ENCODE results near the gene ACKR2. TPM values are rescaled to one million over a fixed set of nuclear protein-coding genes. Genes with fewer than 3 reads are reported as not detected.
A peak's percentile ranks its signal among the peaks of the same experiment; 100 is the strongest.
"Not testable (repeated sequence)": the region's sequence is repeated elsewhere in the genome, so short reads cannot be mapped to it uniquely, and the experiment has no call there.

Gene ACKR2
- total RNA-seq, 1 experiment from 2014 or later, result not detected

DNA sequence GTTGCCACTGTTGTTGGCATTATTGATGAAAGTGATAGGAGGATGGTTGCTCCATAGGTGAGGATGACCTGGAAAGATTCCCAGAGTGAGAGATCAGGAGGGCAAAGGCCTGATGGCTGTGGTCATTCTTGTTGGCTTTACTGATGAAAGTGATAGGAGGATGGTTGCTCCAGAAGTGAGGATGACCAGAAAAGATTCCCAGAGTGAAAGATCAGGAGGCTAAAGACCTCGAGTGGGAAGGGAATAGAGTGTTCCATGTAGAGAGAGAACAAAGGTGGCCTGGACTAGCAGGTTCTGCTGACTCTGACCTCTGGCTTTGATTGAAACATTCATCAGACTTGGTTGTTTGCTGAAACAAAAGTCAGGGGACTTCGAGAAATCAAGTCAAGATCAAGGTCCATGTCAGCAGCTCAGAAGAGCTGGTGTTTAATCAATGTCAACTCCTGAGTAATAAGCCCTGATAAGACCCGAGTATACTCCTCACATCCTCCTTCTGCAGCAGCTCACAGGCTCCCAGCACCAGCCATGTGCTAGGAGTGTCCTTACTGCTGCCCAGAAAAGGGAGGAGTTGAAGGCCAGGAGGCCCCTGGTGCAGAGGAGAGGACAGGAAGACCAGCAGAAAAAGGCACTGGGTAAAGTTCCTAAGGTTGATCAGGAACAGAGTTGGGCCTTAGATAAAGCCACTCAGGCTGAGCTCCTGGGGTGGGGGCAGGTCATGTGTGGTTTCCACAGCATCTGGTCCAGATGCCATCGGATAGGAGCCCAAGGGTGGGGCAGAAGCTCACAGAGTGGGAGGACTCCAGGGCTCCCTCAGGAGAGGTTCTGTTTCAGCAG, 46.5 kb downstream of the ACKR2 start:
- DNase-seq (ENCODE audit: low spot score), result no peak

- DNase-seq (ENCODE audit: low spot score), result no peak
These were observed 47.3 kb downstream of the ACKR2 start for GRCh38 chr3:42856544-42856943.

DNA sequence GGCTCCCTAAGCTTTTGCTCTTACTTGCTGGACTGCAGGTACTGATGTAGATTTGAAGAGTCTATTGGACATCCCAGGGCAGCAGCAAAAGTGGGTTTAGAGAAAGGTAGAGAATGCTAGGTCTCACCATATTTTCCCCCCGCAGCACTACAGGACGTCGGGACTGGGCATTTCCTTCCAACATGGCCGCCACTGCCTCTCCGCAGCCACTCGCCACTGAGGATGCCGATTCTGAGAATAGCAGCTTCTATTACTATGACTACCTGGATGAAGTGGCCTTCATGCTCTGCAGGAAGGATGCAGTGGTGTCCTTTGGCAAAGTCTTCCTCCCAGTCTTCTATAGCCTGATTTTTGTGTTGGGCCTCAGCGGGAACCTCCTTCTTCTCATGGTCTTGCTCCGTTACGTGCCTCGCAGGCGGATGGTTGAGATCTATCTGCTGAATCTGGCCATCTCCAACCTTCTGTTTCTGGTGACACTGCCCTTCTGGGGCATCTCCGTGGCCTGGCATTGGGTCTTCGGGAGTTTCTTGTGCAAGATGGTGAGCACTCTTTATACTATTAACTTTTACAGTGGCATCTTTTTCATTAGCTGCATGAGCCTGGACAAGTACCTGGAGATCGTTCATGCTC, 55.2 kb downstream of the ACKR2 start:
- no peak for DNase-seq (ENCODE audit: low spot score)

DNA sequence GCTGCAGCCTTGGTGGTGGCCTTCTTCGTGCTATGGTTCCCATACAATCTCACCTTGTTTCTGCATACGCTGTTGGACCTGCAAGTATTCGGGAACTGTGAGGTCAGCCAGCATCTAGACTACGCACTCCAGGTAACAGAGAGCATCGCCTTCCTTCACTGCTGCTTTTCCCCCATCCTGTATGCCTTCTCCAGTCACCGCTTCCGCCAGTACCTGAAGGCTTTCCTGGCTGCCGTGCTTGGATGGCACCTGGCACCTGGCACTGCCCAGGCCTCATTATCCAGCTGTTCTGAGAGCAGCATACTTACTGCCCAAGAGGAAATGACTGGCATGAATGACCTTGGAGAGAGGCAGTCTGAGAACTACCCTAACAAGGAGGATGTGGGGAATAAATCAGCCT, 56.0 kb downstream of the ACKR2 start:
- no peak for DNase-seq (ENCODE audit: low spot score)

GRCh38 chr3:42867138-42867537, 57.9 kb downstream of the ACKR2 start:
- no peak for DNase-seq (ENCODE audit: low spot score)

DNA sequence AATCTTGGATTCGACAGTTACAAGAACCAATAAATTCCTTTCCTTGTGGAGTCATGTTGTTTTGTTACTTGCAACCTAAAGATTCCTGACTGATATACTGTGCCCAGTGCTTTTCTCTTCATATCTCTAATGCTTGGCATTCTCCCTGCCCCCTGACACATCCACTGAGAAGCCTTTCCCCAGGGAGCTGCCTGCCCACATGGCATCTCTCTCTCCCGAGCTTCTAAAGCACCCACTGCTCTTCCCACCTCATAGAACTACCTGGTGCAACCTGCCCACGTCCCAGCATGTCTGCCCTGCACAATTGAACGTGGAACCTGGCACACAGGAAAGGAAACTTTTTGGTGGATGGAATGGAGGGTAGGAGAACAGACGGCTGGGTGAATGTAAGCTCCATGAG, 59.6 kb downstream of the ACKR2 start:
- DNase-seq (ENCODE audit: low spot score), result no peak

DNA sequence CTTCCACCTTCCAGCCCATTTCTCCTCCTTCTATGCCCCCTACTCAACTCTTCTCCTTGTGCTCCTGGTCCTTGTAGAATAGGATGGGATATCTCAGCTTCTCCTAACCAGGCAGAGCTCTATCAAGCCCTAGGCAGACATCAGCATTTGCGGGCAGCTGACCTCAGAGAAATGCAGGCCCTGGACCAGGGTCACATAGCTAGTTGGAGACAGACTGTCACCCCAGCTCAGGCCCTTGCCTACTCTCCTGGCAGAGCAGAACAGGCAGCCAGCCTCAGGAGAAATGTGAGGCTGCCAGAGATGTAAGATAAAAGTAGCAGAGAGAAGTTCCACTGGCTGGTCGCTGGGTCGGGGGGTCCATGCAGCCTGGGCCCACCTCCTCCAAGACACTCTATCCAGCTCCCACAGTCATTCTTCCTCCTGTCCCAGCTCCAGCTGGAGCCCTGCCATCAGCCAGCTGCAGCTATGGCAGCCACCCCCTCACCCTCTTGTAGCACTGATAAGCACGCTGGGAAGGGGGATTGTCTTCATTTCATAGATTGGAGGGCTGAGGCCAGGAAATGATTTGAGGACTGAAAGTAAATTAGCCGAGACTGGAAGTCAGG, 62.4 kb downstream of the ACKR2 start:
- DNase-seq (ENCODE audit: low spot score), result no peak

GRCh38 chr3:42872718-42873117, 63.5 kb downstream of the ACKR2 start:
- DNase-seq (ENCODE audit: low spot score), result no peak

GRCh38 chr3:42873221-42873982, 64.2 kb downstream of the ACKR2 start:
- DNase-seq (ENCODE audit: low spot score), result no peak

DNA sequence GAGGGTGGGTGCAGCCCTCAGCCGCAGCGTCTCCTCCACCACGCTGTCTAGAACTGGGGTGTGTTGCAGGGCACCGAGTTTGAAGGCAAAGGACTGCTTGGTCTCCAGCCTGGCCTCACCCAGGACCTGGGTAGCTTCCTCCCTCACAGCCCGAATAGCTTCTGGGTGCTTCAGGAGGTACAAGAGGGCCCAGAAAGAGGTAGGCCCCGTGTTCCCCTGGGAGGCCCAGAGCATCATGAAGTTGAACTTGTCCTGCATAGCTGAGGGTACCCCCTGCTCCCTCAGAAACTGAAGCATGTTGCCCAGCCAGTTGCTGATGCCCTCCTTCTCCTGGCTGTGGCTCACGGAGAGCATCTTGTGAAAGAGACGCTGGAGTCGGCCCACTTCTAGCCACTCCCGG, 65.5 kb downstream of the ACKR2 start:
- DNase-seq (ENCODE audit: low spot score), result no peak

GRCh38 chr3:42875325-42876151, 66.3 kb downstream of the ACKR2 start, which contains the start of gene CYP8B1:
Gene CYP8B1 (minus strand): TSS chr3:42875879. CDS start chr3:42875816, 63 bp downstream.
- no peak for DNase-seq (ENCODE audit: low spot score)

DNA sequence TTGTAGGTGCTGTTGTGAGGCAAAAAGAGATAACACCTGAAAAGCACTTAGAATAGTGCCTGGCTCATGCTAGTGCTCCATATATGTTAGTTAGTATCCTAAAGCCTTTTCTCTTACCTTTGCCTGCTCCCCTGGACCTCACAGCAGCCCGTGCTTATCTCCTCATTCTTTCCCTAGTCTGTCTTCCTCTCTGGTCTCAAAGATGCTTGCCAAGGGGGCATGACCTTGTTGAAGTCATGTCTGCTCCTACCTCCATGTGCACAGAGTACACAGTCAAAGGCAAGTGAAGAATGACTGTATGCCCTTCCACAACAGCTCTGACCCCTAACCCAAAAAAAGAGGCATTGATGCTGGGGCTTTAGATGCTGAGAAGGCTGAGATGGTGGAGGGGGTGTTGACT, 67.2 kb downstream of the ACKR2 start:
- DNase-seq (ENCODE audit: low spot score), result no peak

GRCh38 chr3:42876940-42877720, 67.9 kb downstream of the ACKR2 start:
- no peak for DNase-seq (ENCODE audit: low spot score)

DNA sequence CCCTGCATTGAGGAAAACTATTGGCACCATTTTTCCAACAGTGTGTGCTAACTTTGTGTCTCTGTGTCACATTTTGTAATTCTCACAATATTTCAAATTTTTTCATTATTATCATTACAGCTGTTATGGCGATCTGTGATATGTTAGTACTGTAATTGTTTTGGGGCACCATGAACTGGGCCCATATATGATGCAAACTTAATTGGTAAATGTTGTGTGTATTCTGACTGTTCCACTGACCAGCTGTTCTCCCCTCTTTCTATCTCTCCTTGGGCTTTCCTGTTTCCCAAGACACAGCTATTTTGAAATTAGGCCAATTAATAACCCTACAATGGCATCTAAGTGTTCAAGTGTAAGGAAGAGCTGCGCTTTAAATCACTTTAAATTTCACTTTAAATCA, 68.6 kb downstream of the ACKR2 start:
- no peak for DNase-seq (ENCODE audit: low spot score)

DNA sequence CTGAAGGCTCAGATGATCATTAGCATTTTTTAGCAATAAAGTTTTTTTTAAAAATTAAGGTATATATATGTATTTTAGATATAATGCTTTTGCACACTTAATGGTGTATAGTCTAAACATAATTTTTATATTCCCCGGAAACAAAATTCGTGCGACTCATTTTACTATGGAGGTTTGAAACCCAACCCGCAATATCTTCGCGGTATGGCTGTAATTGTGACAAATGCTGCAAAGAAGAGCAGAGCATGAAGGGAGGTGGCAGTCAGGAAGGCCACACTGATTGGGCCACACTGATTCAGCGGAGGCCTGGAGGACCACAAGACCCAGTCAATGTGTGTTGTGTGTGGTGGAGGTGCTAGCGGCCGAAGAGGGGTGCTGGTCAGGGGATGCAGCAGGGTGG, 70.9 kb downstream of the ACKR2 start:
- no peak for DNase-seq (ENCODE audit: low spot score)

DNA sequence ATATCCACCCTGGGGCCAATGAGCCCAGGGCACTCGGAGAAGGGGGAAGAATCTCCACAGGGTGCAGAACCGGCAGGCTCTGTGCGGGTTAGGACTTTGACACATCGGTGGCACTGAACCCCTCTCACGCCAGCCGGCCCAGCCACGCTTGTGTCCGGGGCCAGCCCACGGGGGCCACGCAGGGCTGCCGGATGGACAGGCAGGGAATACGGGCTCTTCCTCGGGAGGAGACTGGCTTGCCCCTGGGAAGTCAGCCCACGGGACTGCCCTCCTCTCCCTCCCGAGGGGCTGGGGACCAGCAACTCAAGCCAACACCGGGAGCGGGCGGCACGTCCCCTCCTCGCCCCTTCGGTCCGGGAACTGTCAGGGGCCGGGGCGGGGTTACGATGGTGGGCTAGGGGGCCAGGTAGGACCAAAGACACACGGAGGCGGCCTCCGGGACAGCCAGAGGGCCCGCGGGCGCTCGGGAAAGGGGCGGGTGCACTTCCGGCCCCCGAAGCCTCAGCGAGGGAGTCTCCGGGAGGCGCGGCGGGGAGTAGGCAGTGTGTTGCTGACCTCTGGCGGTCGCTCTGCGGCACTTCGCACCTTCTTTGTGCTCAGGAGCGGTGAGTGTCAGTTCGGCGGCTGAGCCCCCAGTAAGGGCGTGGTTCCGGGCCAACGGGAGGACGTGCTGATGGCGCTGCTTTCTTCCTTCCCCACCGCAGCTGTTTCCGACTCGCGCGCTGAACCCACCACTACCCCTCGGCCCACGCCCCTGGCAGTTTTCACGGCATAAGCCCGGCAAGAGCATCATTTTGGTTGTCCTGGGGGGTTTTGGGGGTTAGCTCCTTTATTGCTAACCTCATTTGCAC, 71.6 kb downstream of the ACKR2 start:
- DNase-seq (ENCODE audit: low spot score), result peak; percentile 80

DNA sequence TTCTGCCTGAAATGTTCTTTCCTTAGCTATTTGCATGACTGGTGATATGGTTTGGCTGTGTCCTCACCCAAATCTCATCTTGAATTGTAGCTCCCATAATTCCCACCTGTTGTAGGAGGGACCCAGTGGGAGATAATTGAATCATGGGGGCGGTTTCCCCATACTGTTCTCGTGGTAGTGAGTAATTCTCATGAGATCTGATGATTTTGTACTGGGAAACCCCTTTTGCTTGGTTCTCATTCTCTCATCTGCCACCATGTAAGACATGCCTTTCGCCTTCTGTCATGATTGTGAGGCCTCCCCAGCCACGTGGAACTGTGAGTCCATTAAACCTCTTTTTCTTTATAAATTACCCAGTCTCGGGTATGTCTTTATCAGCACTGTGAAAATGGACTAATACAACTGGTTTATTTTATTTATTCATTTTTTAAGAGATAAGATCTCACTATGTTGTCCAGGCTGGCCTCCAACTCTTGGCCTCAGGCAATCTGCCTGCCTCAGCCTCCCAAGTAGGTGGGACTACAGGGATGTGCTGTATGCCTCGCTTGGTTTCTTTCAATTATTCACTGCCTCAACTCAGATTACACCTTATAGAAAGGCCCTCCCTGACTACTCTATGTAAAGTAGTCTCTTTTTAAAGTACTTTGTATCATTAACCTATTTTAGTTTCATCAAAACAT, 74.1 kb downstream of the ACKR2 start:
- not testable (repeated sequence) for DNase-seq (ENCODE audit: low spot score)

DNA sequence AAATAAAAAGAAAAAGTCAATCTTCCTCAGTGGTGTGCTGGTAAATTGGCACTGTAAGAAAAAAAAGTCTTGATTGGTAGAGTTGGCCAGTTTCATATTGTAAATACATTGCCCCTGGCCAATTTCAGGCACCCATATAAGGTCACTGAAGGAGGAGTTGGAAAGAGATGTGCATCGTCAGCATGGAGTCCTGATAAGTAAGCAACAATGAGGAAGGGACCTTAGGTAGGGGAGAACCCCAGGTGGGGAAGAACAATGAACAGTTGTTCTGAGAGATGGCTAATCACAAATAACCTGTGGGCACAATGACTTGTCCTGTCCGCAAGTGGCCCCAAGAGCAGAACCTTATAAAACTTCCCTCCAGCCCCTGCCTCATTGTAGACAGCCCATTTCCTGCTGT, 75.1 kb downstream of the ACKR2 start:
- no peak for DNase-seq (ENCODE audit: low spot score)

GRCh38 chr3:42886294-42886822, 77.1 kb downstream of the ACKR2 start:
- no peak for DNase-seq (ENCODE audit: low spot score)
